Neural cell (in vitro differentiated cells): ENCODE results near the gene N4BP3.

Source experiments
- CTCF ChIP-seq: fragments of 450-650 bp; IDR thresholded peaks from 2 replicates; pipeline ENCODE4 v1.5.1; 2014; ENCODE audit warnings: antibody characterized with exemption, mild to moderate bottlenecking, moderate library complexity; ENCODE audit not compliant: poor library complexity, severe bottlenecking
- EP300 ChIP-seq: fragments of 450-650 bp; conservative IDR thresholded peaks from 2 replicates; pipeline ENCODE4 v1.6.1; 2014; ENCODE audit warnings: antibody characterized with exemption, mild to moderate bottlenecking, moderate library complexity; ENCODE audit not compliant: poor library complexity, severe bottlenecking
- POLR2AphosphoS5 ChIP-seq: IDR thresholded peaks from 2 replicates; pipeline ENCODE4 v1.6.1; 2012
- SMC3 ChIP-seq: fragments of 450-650 bp; conservative IDR thresholded peaks from 2 replicates; pipeline ENCODE4 v1.6.1; 2014; ENCODE audit warnings: antibody characterized with exemption, mild to moderate bottlenecking, moderate library complexity; ENCODE audit not compliant: poor library complexity

GRCh38 chr5:178069909-178070308 is 43.4 kb upstream of the N4BP3 start:
- TF ChIP-seq POLR2AphosphoS5 (no peak), CTCF (no peak), EP300 (no peak), SMC3 (no peak)
